HepG2 (cell line): ENCODE measurements around the gene SPATA31D4. TPM values are rescaled to one million over a fixed set of nuclear protein-coding genes. Genes with fewer than 3 reads are reported as not detected.
"Not testable (repeated sequence)": the region's sequence is repeated elsewhere in the genome, so short reads cannot be mapped to it uniquely, and the experiment has no call there.

Experiments used
- ATAC-seq: fragments of 200-7000 bp; cut with Tn5 transposase; 3 replicates; pipeline ENCODE4 v1.9.1; 2020; ENCODE audit warnings: mild to moderate bottlenecking, moderate library complexity
- Bru-seq: library from RNA; stranded (reverse); fragments of 400-500 nt; gene quantifications from one replicate; lab custom pipeline; 2021; lab: Mats Ljungman, UMichigan
- BruChase-seq, 2 experiments: library from RNA; stranded (reverse); fragments of 400-500 nt; gene quantifications; one replicate each; lab custom pipeline; 2021; lab: Mats Ljungman, UMichigan
- BruUV-seq: library from RNA; stranded (reverse); fragments of 400-500 nt; replicated peaks from 2 replicates; lab custom pipeline; 2021; lab: Mats Ljungman, UMichigan
- CTCF ChIA-PET: fragments of 300-600 bp; formaldehyde crosslinking; extraction: SDS; loops from one replicate; lab custom pipeline; 2021; ENCODE audit warnings: low total read pairs, inconsistent platforms, low intra/inter-chr PET ratio; lab: Yijun Ruan, JAX
- POLR2A ChIA-PET: fragments of 350-600 bp; sonication (Branson Sonifier 250); formaldehyde crosslinking; loops from one replicate; lab custom pipeline; 2020; ENCODE audit warnings: antibody characterized with exemption, inconsistent platforms; lab: Yijun Ruan, JAX
- DNase-seq: peaks from one replicate; pipeline ENCODE4 v3.0.0-alpha.2; 2015; ENCODE audit warnings: low spot score
- FAIRE-seq: peaks from 3 replicates; lab custom pipeline; 2011; peaks lifted over from hg19 to GRCh38; lab: Jason Lieb, UNC
- H2AFZ ChIP-seq: one replicate; pipeline ENCODE4 v1.6.1; 2011; ENCODE audit warnings: low read length, inconsistent platforms
- H3K27ac ChIP-seq: fragments of 300-600 bp; 3 replicates; pipeline ENCODE4 v1.8.0; 2011; ENCODE audit warnings: mixed run types, mild to moderate bottlenecking, mixed read lengths, low read length, inconsistent platforms; ENCODE audit not compliant: insufficient read depth; ENCODE audit errors: extremely low read length
- H3K27me3 ChIP-seq, 2 experiments: fragments of 200-600 bp in 1 of 2; 2 replicates in 1 of 2; 3 replicates in 1 of 2; pipeline versions ENCODE4 v1.6.0 to v1.8.0; 2011; ENCODE audit warnings: low read length in 2 of 2, mild to moderate bottlenecking in 2 of 2, moderate library complexity in 2 of 2, inconsistent platforms in 1 of 2; ENCODE audit not compliant: insufficient read depth in 2 of 2, control insufficient read depth in 1 of 2
- H3K36me3 ChIP-seq, 2 experiments: fragments of 200-600 bp in 1 of 2; replicated peaks in 1 of 2; 2 replicates in 1 of 2; 3 replicates in 1 of 2; pipeline versions ENCODE4 v1.5.1 to v1.8.0; 2011; ENCODE audit warnings: low read length in 2 of 2, inconsistent platforms in 1 of 2; ENCODE audit not compliant: insufficient read depth in 2 of 2, control insufficient read depth in 1 of 2
- H3K4me1 ChIP-seq: 2 replicates; pipeline ENCODE4 v1.5.1; 2012; ENCODE audit warnings: low read length, inconsistent platforms; ENCODE audit not compliant: insufficient read depth
- H3K4me2 ChIP-seq: 2 replicates; pipeline ENCODE4 v1.6.0; 2011; ENCODE audit warnings: low read depth, low read length, inconsistent platforms
- H3K4me3 ChIP-seq, 3 experiments: fragments of 200-600 bp in 1 of 3; sonication (generic), shearing (Covaris generic) in 1 of 3; replicated peaks in 1 of 3; 2 replicates each; pipeline ENCODE4 v1.5.1; 2011 to 2016; ENCODE audit warnings: low read length in 3 of 3, inconsistent platforms in 2 of 3, low read depth in 2 of 3, mild to moderate bottlenecking in 2 of 3, control low read depth in 1 of 3, mixed read lengths in 1 of 3; ENCODE audit not compliant: insufficient read depth in 1 of 3
- H3K79me2 ChIP-seq: one replicate; pipeline ENCODE4 v1.6.1; 2011; ENCODE audit warnings: low read length, inconsistent platforms; ENCODE audit not compliant: insufficient read depth
- H3K9ac ChIP-seq: 2 replicates; pipeline ENCODE4 v1.6.0; 2011; ENCODE audit warnings: mild to moderate bottlenecking, low read depth, low read length, inconsistent platforms; ENCODE audit not compliant: insufficient read depth
- H3K9me3 ChIP-seq: 2 replicates; pipeline ENCODE4 v1.5.1; 2012; ENCODE audit warnings: mild to moderate bottlenecking, low read length
- H4K20me1 ChIP-seq: 2 replicates; pipeline ENCODE4 v1.6.0; 2011; ENCODE audit warnings: inconsistent platforms, mild to moderate bottlenecking, low read length, moderate library complexity; ENCODE audit not compliant: insufficient read depth
- FOXM1 ChIP-seq: sonication (generic); formaldehyde crosslinking; IDR thresholded peaks from 2 replicates; pipeline ENCODE4 v1.5.0; 2020; ENCODE audit warnings: missing genetic modification reagents
- SP4 ChIP-seq: sonication (generic); formaldehyde crosslinking; IDR thresholded peaks from 2 replicates; pipeline ENCODE4 v1.8.1; 2023; ENCODE audit warnings: mild to moderate bottlenecking, missing genetic modification reagents
- ZFP36 ChIP-seq: fragments of 150-350 bp; IDR thresholded peaks from 2 replicates; pipeline ENCODE4 v1.6.1; 2018; ENCODE audit warnings: borderline replicate concordance, low read length, low read depth; ENCODE audit not compliant: partially characterized antibody
- ZNF225 ChIP-seq: sonication (generic); formaldehyde crosslinking; IDR thresholded peaks from 2 replicates; pipeline ENCODE4 v1.4.0; 2020; ENCODE audit warnings: mild to moderate bottlenecking, missing genetic modification reagents
- ZNF264 ChIP-seq: sonication (generic); formaldehyde crosslinking; IDR thresholded peaks from 2 replicates; pipeline ENCODE4 v1.4.0; 2020; ENCODE audit warnings: missing genetic modification reagents
- ZNF550 ChIP-seq: sonication (generic); formaldehyde crosslinking; IDR thresholded peaks from 2 replicates; pipeline ENCODE4 v1.4.0; 2020; ENCODE audit warnings: mild to moderate bottlenecking, missing genetic modification reagents, borderline replicate concordance
- WGBS: methylation state at CpG from one replicate; pipeline ENCODE4 v1.1.6; 2017; ENCODE audit warnings: low lambda C conversion rate; 5-methylcytosine and 5-hydroxymethylcytosine counted together
- in situ Hi-C: cut with HindIII; loops from 2 replicates; pipeline ENCODE4 v1.10.0; 2017; ENCODE audit warnings: low pct_unique_long_range_greater_than_20kb; ENCODE audit not compliant: extremely low pct_ligation_motif_present
- intact Hi-C: fragments of 100-400 bp; cut with micrococcal nuclease; formaldehyde crosslinking; loops from one replicate; pipeline ENCODE4 v1.10.0; 2022; ENCODE audit not compliant: unreplicated experiment
- long read RNA-seq, 2 experiments: library from RNA in 1 of 2; library from polyadenylated mRNA in 1 of 2; stranded (forward) in 1 of 2; unstranded in 1 of 2; transcript quantifications; one replicate each; pipeline ENCODE4 v2.0.0, GENCODE V29; 2019 to 2022
- polyA minus RNA-seq, 3 experiments: library from RNA; depleted of rRNA, polyadenylated mRNA; stranded (reverse); fragments of >200 nt; gene quantifications; 2 replicates each; pipeline ENCODE4 v1.2.3, GENCODE V29; 2011; ENCODE audit warnings: low replicate concordance in 1 of 3
- polyA plus RNA-seq, 8 experiments: library from polyadenylated mRNA; depleted of rRNA in 3 of 8; stranded (reverse) in 7 of 8; unstranded in 1 of 8; fragments of >200 nt; fragmentation: Illumina TruSeq in 4 of 8; extraction: Trizol in 4 of 8; gene quantifications; 2 replicates each; pipeline versions ENCODE4 v1.2.1 to v1.2.3, GENCODE V29; 2011 to 2016; ENCODE audit warnings: low read depth in 4 of 8, missing spikeins in 1 of 8, mixed read lengths in 1 of 8; ENCODE audit not compliant: insufficient read depth in 1 of 8
- total RNA-seq, 5 experiments: library from RNA; depleted of rRNA; stranded (reverse); fragments of >200 nt; fragmentation: Illumina TruSeq; extraction: Trizol; gene quantifications; 2 replicates each; pipeline ENCODE4 v1.2.3, GENCODE V29; 2016; ENCODE audit warnings: low read depth in 1 of 5
- TF ChIP-seq, protein P1 (sequence below): IDR thresholded peaks from 2 replicates; pipeline ENCODE4 v1.6.1; 2018; ENCODE audit warnings: missing genetic modification reagents, mild to moderate bottlenecking, missing compliant biosample characterization
- TF ChIP-seq, protein P2 (sequence below): sonication (generic); formaldehyde crosslinking; IDR thresholded peaks from 2 replicates; pipeline ENCODE4 v1.8.0; 2022; ENCODE audit warnings: mild to moderate bottlenecking, missing genetic modification reagents, moderate library complexity
- TF ChIP-seq, protein P3 (sequence below): sonication (generic); formaldehyde crosslinking; IDR thresholded peaks from 2 replicates; pipeline ENCODE4 v1.9.0; 2021; ENCODE audit warnings: missing genetic modification reagents, borderline replicate concordance

The SPATA31D4 gene
- not detected in 2 replicates for total RNA-seq (2016; rRNA removed; fragmentation: Illumina TruSeq; extraction: Trizol)
- not detected in 2 replicates for total RNA-seq (2016; cell fraction: cytosol; rRNA removed; fragmentation: Illumina TruSeq; extraction: Trizol; ENCODE audit: low read depth)
- not detected in 2 replicates for total RNA-seq (2016; cell fraction: insoluble cytoplasmic fraction; rRNA removed; fragmentation: Illumina TruSeq; extraction: Trizol)
- total RNA-seq (2016; cell fraction: membrane; rRNA removed; fragmentation: Illumina TruSeq; extraction: Trizol): not detected in 2 replicates
- total RNA-seq (2016; cell fraction: nucleus; rRNA removed; fragmentation: Illumina TruSeq; extraction: Trizol): not detected in 2 replicates
- not detected in 2 replicates for polyA plus RNA-seq (2011; rRNA removed)
- not detected in 2 replicates for polyA plus RNA-seq (2011; cell fraction: cytosol; rRNA removed)
- not detected in 2 replicates for polyA plus RNA-seq (2011; cell fraction: nucleus; rRNA removed)
- polyA plus RNA-seq (2012): not detected in 2 replicates
- polyA plus RNA-seq (2016; cell fraction: cytosol; fragmentation: Illumina TruSeq; extraction: Trizol; ENCODE audit: low read depth): not detected in 2 replicates
- polyA plus RNA-seq (2016; cell fraction: insoluble cytoplasmic fraction; fragmentation: Illumina TruSeq; extraction: Trizol; ENCODE audit: low read depth): not detected in 2 replicates
- not detected in 2 replicates for polyA plus RNA-seq (2016; cell fraction: membrane; fragmentation: Illumina TruSeq; extraction: Trizol; ENCODE audit: low read depth)
- polyA plus RNA-seq (2016; cell fraction: nucleus; fragmentation: Illumina TruSeq; extraction: Trizol; ENCODE audit: insufficient read depth, low read depth): not detected in 2 replicates
- polyA minus RNA-seq (2011; rRNA and poly(A)+ RNA removed; ENCODE audit: low replicate concordance): not detected in 2 replicates
- polyA minus RNA-seq (2011; cell fraction: cytosol; rRNA and poly(A)+ RNA removed): not detected in 2 replicates
- not detected in 2 replicates for polyA minus RNA-seq (2011; cell fraction: nucleus; rRNA and poly(A)+ RNA removed)
- not detected for Bru-seq, nascent RNA
- BruChase-seq, experiment 1, labeled RNA remaining after a 6-hour chase: not detected
- not detected for BruChase-seq, experiment 2, labeled RNA remaining after a 2-hour chase
- long read RNA-seq, experiment 1: 0 reads
- long read RNA-seq, experiment 2: 0 reads

DNA sequence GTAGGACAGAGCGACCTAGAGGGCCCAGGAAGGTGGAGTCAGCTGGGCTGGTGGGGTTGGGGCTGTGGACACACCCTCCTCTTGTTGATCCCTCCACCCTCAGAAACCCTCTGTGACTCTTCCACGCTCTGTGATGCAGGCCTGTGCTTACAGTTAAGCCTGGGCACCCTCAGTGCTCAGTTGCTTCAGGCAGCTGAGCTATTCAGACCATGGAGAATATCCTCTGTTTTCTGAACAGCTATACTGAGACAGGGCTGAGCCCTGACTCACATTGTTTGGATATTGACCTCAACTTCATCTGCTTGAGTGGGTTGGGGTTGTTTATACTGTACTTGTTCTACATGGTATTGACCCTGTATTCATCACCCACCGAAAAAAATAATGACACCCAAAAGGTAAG lies at the start of gene SPATA31D4:
Gene SPATA31D4, plus strand, starts transcription at position 124 of the 400 bp plus-strand sequence. Its CDS starts 86 bp downstream, at position 210.
- POLR2A ChIA-PET, DNase-seq, H3K27ac ChIP-seq, H3K4me3 ChIP-seq, H3K4me1 ChIP-seq, H4K20me1 ChIP-seq, H3K36me3 ChIP-seq, CTCF ChIA-PET, H3K9ac ChIP-seq, H3K9me3 ChIP-seq, H3K79me2 ChIP-seq, BruUV-seq, H2AFZ ChIP-seq, FAIRE-seq, H3K4me2 ChIP-seq, intact Hi-C loops, ATAC-seq, H3K27me3 ChIP-seq, in situ Hi-C loops: not testable (repeated sequence)
- no CpG with 5 or more reads among the region's 3 CpGs for WGBS

DNA sequence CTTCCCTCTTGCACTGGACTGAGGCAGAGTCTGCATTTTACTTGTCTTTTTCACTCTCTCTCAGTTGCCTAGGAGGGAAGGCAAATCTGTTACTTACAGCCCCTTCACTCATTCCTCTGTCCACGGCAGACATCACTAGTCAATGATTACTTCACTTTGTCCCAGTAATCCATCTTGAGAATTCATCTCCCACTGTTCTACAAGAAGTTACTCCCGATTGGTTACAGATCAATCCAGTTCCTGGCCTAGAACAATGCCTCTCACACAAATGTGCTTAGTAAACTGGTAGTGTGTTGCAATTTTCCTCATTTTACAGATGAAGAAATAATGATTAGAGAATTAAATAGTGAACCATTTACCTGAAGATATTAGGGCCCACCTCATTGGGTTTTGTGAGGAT lies 49.7 kb upstream of the SPATA31D4 start:
- Histone ChIP-seq H2AFZ (no peak overlapping the region), H3K9me3 (no peaks in the 10 kb centered on the region), H3K4me3 (no peak overlapping the region), H3K27me3 (no peaks in the 10 kb centered on the region), H3K27ac (no peak overlapping the region), H3K4me2 (no peak overlapping the region), H4K20me1 (no peaks in the 10 kb centered on the region), H3K79me2 (no peaks in the 10 kb centered on the region), H3K36me3 (no peaks in the 10 kb centered on the region), H3K4me1 (no peaks in the 10 kb centered on the region), H3K9ac (no peak overlapping the region)
- BruUV-seq: no TSS peak
- intact Hi-C loops (no loop called here), in situ Hi-C loops (no loop called here)
- ChIA-PET POLR2A (no interaction called here), CTCF (no interaction called here)
- WGBS: 3% methylated on average over 2 of the region's 2 CpGs
- FAIRE-seq: no peak
- ATAC-seq: no peak
- DNase-seq: no peak
- TF ChIP-seq ZFP36: no peak
- TF ChIP-seq FOXM1: no peak
- TF ChIP-seq, protein P1, sequence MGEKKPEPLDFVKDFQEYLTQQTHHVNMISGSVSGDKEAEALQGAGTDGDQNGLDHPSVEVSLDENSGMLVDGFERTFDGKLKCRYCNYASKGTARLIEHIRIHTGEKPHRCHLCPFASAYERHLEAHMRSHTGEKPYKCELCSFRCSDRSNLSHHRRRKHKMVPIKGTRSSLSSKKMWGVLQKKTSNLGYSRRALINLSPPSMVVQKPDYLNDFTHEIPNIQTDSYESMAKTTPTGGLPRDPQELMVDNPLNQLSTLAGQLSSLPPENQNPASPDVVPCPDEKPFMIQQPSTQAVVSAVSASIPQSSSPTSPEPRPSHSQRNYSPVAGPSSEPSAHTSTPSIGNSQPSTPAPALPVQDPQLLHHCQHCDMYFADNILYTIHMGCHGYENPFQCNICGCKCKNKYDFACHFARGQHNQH (CRISPR knock-in tag): no peak
- TF ChIP-seq, protein P2, sequence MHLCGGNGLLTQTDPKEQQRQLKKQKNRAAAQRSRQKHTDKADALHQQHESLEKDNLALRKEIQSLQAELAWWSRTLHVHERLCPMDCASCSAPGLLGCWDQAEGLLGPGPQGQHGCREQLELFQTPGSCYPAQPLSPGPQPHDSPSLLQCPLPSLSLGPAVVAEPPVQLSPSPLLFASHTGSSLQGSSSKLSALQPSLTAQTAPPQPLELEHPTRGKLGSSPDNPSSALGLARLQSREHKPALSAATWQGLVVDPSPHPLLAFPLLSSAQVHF (CRISPR knock-in tag): no peak
- TF ChIP-seq ZNF225: no peak
- no peak for TF ChIP-seq ZNF550 (CRISPR knock-in tag)
- no peak for TF ChIP-seq ZNF264
- TF ChIP-seq SP4 (CRISPR knock-in tag): no peak
- TF ChIP-seq, protein P3, sequence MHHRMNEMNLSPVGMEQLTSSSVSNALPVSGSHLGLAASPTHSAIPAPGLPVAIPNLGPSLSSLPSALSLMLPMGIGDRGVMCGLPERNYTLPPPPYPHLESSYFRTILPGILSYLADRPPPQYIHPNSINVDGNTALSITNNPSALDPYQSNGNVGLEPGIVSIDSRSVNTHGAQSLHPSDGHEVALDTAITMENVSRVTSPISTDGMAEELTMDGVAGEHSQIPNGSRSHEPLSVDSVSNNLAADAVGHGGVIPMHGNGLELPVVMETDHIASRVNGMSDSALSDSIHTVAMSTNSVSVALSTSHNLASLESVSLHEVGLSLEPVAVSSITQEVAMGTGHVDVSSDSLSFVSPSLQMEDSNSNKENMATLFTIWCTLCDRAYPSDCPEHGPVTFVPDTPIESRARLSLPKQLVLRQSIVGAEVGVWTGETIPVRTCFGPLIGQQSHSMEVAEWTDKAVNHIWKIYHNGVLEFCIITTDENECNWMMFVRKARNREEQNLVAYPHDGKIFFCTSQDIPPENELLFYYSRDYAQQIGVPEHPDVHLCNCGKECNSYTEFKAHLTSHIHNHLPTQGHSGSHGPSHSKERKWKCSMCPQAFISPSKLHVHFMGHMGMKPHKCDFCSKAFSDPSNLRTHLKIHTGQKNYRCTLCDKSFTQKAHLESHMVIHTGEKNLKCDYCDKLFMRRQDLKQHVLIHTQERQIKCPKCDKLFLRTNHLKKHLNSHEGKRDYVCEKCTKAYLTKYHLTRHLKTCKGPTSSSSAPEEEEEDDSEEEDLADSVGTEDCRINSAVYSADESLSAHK: no peak
